ENCODE results near the gene SLC25A22.

SLC25A22 gene

GRCh38 chr11:802018-802617 lies 4.0 kb upstream of the SLC25A22 start:
- no peak for DNase-seq

- no peak for DNase-seq
Measured at GRCh38 chr11:801097-801780, 3.2 kb upstream of the SLC25A22 start.

- no peak for DNase-seq
Measured at GRCh38 chr11:800473-800872, 2.4 kb upstream of the SLC25A22 start.

GRCh38 chr11:799641-800316 lies 1.7 kb upstream of the SLC25A22 start:
- no peak for DNase-seq

GRCh38 chr11:797296-798092 lies 587 bp downstream of the SLC25A22 start:
- DNase-seq = peak; percentile 62

GRCh38 chr11:796565-797295 lies 1.4 kb downstream of the SLC25A22 start:
- no peak for DNase-seq

GRCh38 chr11:795634-796564 lies 2.2 kb downstream of the SLC25A22 start:
- peak; percentile 81 for DNase-seq

GRCh38 chr11:794766-795633 lies 3.1 kb downstream of the SLC25A22 start:
- no peak for DNase-seq

GRCh38 chr11:794013-794765 lies 3.9 kb downstream of the SLC25A22 start:
- DNase-seq = no peak

GRCh38 chr11:793556-793955 lies 4.5 kb downstream of the SLC25A22 start:
- DNase-seq = no peak

GRCh38 chr11:792873-793272 lies 5.2 kb downstream of the SLC25A22 start:
- no peak for DNase-seq

- no peak for DNase-seq
Measured at GRCh38 chr11:792535-792821, 5.6 kb downstream of the SLC25A22 start.

GRCh38 chr11:791658-792534 lies 6.2 kb downstream of the SLC25A22 start:
- no peak for DNase-seq

GRCh38 chr11:790721-791564 lies 7.1 kb downstream of the SLC25A22 start:
- DNase-seq = no peak

GRCh38 chr11:789943-790342 lies 8.1 kb downstream of the SLC25A22 start, which contains the start of gene CEND1:
Gene CEND1 (minus strand): TSS chr11:790090. CDS start chr11:788576, 1,514 bp downstream.
- DNase-seq = no peak

- DNase-seq = no peak
Measured at GRCh38 chr11:788953-789940, 8.8 kb downstream of the SLC25A22 start.
